ENCODE results near the gene RAPGEF1.

The RAPGEF1 gene

DNA sequence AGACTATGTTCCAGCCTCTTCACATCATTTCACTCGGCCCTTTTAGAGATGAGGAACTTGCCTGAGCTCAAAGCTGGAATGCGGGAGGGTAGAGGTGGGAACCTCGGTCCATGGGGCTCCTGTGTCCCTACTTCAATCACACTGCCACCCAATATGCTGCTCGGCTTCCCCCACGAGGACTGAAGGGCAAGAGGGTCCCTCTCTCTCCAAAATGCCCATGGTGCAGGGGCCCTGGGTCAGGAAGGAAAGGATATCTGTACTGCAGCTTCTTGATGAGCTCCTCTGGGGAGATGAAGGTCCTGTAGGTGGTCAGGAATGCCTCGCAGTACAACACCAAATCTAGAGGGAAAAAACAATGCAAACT is 148.0 kb downstream of the RAPGEF1 start:
- no peak for DNase-seq

DNA sequence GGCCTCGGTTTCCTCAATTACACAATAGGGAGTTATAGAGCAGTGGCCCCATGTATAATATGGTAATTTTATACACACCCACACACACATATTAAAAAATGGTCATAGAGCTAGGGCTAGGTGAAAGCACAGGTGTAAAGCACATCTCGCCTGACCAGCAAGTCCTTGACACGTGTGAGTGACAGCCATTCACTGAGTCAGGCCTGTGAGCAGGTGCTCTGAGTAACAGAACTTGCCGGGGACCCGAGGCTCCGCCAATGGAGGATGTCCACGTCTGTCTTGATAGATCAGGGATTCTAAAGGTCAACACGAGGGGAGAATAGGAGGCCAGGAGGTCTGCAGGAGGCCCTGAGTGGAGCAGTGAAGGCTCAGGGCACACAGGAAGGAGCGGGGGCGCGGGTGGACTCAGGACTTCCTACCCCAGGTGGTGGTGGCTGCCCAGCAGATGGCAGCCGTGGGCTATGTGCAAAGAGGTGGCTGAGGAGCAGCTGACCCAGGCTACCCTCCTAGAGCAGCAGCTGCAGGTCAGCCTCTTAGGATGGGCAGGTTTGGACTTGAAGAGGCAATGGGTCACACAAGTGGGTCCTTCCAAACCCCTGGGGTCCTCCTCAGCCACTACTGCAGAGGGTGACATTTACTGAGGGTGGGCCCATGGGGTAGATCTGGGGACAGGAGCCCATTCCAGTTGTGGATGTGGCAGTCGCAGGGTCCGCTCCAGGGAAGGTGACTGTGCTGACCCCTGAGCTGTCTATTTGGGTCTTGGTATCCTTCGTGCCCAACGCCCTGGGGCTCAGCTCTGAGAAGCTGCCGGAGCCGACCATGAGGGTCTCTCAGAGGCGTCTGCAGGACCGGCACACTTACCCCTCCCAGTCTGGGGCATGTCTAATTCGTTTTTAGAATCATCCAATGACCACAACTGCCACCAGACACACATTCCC is 148.7 kb downstream of the RAPGEF1 start:
- DNase-seq = peak in 48 of 58 donors; percentile 15 to 73 (median 48)

DNA sequence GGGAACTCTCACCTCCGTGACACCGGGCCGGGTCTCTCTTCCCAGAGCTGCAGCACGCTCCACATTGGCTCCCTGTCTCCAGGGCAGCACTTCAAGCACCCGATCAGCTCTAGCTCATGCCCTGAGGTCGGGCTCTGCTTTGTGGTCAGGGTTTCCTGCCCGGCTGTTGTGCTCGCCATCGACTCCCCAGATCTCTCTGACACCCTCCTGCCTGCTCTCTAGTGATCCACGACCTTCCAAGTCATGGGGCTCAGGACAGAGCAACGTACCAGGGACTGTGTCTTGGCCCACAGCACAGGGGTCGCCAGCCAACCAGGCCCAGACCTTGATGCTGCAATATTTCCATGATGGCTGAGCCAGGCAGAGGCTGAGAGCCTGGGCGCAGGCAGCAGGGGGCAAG is 149.4 kb downstream of the RAPGEF1 start:
- no peak for DNase-seq

DNA sequence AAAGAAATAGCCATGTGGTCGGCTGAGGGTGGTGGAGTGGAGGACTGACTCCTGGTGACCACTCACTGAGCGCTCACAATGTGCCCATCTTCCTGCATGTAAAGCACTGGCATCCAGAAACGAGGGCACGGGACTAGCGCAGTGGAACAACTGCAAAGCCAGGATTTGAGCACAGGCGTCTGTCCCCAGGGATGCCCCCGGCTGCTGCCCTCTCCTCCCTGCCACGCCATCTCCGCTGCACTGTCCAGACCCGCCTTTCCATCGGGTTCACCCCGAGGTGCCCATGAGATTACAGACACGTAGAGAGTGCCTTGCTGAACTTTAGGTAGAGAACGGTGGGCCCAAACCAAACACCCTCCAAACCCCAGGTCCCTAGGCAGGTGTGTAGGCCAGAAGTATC is 149.9 kb downstream of the RAPGEF1 start:
- no peak for DNase-seq

- DNase-seq = no peak
Measured at GRCh38 chr9:131589124-131589711, 150.7 kb downstream of the RAPGEF1 start.

DNA sequence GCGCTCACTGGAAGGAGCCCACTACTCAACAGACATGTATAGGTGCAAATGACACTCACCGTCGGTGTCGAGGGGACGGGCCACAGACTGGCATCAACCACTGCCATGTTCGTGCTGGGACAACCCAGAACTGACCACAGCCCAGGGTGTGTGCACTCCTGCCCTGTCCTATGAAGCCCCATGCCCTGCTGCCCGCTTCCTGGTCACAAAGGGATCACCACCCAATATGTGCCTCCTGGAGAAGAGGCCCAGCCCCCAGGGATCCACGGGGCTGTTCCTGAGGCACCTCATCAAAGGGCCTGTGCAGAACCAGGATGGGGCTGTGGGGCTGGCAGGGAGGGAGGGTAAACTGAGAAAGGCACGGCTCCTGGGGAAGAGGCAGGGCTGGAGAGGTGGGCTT is 151.5 kb downstream of the RAPGEF1 start:
- DNase-seq = no peak

DNA sequence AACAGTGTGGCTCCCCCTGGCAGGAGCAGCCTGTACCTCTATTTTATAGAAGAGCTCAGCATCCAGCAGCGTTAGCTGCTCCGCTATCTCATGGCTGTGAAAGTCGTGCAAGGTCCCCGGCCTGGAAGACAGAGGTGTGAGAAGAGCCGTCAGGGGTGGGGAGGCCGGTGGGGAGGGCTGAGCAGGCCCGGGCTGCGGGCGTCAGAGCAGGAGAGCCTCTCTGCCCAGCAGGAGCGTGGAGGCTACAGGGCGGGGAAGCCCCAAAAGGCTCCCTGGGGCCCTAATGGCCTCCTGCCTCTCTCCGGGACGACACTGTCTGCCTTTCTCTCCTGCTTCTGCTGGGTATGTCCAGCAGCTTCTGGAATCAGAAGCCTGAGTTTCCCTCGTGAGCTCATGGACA is 152.0 kb downstream of the RAPGEF1 start:
- DNase-seq = no peak

GRCh38 chr9:131587331-131587730 is 152.5 kb downstream of the RAPGEF1 start:
- DNase-seq = no peak

DNA sequence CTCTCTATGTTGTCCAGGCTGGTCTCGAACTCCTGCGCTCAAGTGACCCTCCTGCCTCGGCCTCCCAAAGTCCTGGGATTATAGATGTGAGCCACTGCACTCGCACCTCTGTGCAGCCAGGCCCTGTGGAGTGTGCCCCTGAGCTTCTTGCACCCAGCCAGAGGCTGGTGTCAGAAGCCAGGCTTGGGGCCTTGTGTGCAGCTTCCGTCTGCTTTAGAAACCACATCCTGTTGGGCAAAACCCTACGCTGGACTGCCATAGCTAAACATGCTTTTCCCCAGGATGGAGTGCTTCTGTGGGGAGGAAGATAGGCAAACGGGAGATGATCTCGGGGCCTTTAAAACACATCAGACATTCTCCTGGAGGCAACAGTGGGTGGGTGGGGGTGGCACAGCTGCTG is 154.5 kb downstream of the RAPGEF1 start:
- DNase-seq = peak in 1 of 58 donors; percentile 29

- no peak for DNase-seq
Measured at GRCh38 chr9:131584858-131585257, 155.0 kb downstream of the RAPGEF1 start.

- no peak for DNase-seq
Measured at GRCh38 chr9:131583836-131584555, 155.9 kb downstream of the RAPGEF1 start.

DNA sequence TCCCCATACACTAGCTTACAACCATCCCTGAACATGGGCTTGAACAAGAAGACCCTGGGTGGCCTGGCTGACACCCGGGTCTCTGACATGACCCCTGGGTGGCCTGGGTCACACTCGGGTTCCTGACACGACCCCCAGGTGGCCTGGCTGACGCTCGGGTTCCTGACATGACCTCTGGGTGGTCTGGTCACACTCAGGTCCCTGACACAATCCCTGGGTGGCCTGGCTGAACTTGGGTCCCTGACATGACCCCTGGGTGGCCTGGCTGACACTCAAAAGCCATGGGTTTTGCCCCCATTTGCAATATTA is 156.6 kb downstream of the RAPGEF1 start:
- no peak for DNase-seq

GRCh38 chr9:131582466-131583336 is 157.2 kb downstream of the RAPGEF1 start:
- DNase-seq = no peak

DNA sequence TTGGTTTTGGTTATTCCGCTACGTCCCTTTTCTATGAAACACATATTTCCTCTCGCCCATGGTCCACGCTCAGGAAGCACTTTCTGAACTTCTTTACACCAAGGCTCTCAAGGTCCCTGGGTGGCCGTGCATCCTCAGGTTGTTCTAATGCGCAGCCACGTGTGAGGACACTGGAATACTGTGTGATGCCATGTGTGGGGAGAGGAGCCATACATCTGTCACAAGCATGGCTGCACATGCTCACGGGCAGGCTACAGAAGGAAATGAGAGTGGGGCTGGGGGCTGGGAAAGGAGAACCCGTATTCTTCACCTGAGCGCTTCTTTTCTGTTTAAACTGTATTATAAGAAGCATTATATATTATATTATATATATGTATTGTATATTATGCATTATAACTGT is 157.8 kb downstream of the RAPGEF1 start:
- DNase-seq = no peak

GRCh38 chr9:131580358-131580757 is 159.5 kb downstream of the RAPGEF1 start:
- no peak for DNase-seq

- DNase-seq = peak in 28 of 58 donors; percentile 14 to 75 (median 29)
Measured at GRCh38 chr9:131579789-131580211, 160.1 kb downstream of the RAPGEF1 start.

DNA sequence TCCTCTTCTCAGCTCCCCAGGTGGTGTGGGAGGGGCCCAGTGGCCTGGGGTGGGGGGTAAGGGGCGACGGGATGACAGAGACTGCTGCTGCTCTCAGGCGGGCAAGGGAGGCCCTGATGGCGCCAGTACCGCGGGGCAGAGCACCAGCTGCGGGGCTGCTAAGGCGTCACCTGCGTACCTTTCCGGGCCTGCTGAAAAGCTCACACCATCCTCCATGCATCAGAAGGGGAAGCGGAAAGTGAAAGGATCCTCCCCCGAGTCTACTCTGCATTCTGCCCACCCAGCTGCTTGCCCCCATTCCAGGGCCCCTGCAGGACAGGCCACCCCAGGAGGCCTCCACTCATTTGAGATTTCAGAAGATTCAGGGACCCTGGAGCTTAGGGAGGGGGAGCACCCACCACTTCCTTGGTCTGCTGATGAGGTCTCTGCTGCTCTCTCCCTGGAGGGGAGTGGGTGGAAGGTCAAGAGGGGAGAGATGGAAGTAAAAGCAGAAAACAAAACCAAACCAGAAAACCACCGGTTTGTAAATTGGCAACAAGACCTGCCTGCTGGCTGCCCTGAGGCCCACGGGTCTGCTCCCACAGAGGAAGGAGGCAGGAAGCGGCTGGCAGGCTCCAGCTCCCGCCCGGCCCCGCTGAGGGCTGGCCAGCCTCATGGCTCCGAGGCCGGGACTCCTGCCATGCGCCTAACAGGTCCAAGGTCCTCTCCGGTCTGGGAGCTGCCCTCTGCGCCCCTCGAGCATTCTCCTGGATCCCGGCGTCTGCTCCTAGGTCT is 161.0 kb downstream of the RAPGEF1 start:
- peak in 25 of 58 donors; percentile 8 to 59 (median 26) for DNase-seq

DNA sequence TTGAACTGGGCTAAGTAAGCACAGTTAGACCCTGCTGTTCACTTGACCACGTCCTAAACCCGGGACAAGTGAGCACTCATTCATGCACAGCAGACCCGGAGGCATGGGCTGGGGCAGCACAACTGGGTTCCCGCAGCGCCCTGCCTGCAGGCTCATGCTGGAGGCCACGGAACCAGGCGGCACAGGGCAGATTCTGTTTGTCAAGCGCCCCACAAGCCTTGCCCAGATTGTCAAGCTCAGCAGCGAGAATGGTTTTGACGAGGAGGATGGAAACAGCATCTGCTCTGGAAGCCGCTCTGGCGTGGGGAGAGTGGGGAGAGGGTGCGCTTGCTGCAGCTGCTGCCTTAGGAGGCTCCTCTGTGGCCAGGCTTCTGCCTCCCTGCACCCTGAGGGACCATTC is 161.9 kb downstream of the RAPGEF1 start:
- peak in 9 of 58 donors; percentile 8 to 45 (median 17) for DNase-seq

DNA sequence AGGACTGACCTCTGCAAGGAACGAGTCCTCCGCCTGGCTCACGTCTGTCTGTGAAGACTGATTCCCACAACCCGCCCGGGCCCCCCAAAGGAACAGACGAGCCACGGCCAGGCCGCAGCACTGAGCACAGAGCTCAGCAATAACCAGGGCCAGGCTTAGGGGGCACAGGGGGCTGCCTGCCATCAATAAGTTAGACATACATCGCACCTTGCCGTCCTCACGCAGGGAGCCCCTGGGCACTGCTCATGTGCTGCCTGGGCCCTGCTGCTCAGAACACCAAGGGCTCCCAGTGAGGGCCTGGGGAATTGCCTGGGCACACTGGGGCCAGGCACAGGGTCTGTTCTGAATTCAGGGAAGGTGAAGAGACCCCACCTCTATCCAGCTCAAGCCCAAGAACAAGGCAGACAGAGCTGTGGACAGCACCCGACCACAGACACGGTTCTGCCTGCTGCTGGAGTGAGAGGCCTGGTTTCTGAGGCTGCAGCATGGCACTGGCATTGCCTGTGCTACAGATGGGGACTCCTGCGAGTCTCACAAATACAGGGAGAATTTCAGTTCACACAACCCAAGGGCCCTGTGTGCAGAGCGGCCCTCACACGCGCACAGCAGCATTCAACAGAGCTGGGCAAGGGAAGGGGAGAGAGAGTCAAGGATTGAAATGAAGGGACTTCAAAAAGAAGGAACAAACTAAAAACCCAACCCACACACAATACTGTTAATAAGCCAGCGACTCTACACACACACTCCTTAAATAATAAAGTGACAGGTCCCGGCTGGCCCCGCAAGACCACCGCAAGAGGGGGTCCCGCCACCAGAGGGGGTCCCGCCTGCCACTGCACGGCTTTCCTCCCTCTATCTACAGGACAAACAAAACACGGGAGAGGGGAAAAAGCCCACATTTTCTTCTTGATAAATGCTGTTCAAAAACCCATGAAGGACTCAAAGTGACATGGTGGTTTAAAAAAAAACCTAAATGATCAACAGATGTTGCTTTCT is 162.6 kb downstream of the RAPGEF1 start:
- no peak for DNase-seq
